Amniotic epithelial cell (primary cell): Measurements from ENCODE around the gene PABPN1.
A peak's percentile ranks its signal among the peaks of the same experiment; 100 is the strongest.

Experiments
- DNase-seq: peaks from one replicate; pipeline ENCODE4 v3.0.0-alpha.2; 2010; ENCODE audit warnings: low read depth

PABPN1 gene

GRCh38 chr14:23326491-23327332 lies 5.5 kb downstream of the PABPN1 start:
- no peak for DNase-seq

- peak; percentile 73 for DNase-seq
These were observed 6.9 kb downstream of the PABPN1 start for GRCh38 chr14:23327947-23328744.

GRCh38 chr14:23335623-23336022 lies 14.4 kb downstream of the PABPN1 start:
- no peak for DNase-seq

- DNase-seq, result no peak
These were observed 18.4 kb downstream of the PABPN1 start for GRCh38 chr14:23339506-23340268.

- no peak for DNase-seq
These were observed 23.2 kb downstream of the PABPN1 start for GRCh38 chr14:23344481-23344880.

GRCh38 chr14:23345987-23346692 lies 24.9 kb downstream of the PABPN1 start:
- DNase-seq, result no peak

GRCh38 chr14:23346693-23347405 lies 25.6 kb downstream of the PABPN1 start:
- no peak for DNase-seq

- no peak for DNase-seq
These were observed 26.4 kb downstream of the PABPN1 start for GRCh38 chr14:23347406-23348296.

GRCh38 chr14:23348297-23348655 lies 27.0 kb downstream of the PABPN1 start:
- DNase-seq, result no peak

- DNase-seq, result no peak
These were observed 28.0 kb downstream of the PABPN1 start for GRCh38 chr14:23349156-23349845.

GRCh38 chr14:23351681-23352505 lies 30.6 kb downstream of the PABPN1 start:
- no peak for DNase-seq

GRCh38 chr14:23352506-23353432 lies 31.5 kb downstream of the PABPN1 start, which contains the start of gene SLC22A17:
Gene SLC22A17 (minus strand): TSS chr14:23352887.
- DNase-seq, result peak; percentile 85

GRCh38 chr14:23353433-23353780 lies 32.1 kb downstream of the PABPN1 start:
- DNase-seq, result no peak

GRCh38 chr14:23354990-23355389 lies 33.7 kb downstream of the PABPN1 start:
- DNase-seq, result no peak

GRCh38 chr14:23355871-23356435 lies 34.7 kb downstream of the PABPN1 start:
- no peak for DNase-seq

GRCh38 chr14:23356662-23357061 lies 35.4 kb downstream of the PABPN1 start:
- no peak for DNase-seq

GRCh38 chr14:23357261-23357660 lies 36.0 kb downstream of the PABPN1 start:
- DNase-seq, result no peak
